HuH-7.5 (cell line): Measurements from ENCODE around the gene UPF3B.
"Not testable (repeated sequence)": the region's sequence is repeated elsewhere in the genome, so short reads cannot be mapped to it uniquely, and the experiment has no call there.

ENCODE experiments used
- DNase-seq: peaks from one replicate; pipeline ENCODE4 v3.0.0; 2011; ENCODE audit warnings: low spot score

UPF3B gene

GRCh38 chrX:119852382-119853353, at the start of gene UPF3B:
Gene UPF3B (minus strand): TSS chrX:119852963. CDS start chrX:119852928, 35 bp downstream.
- DNase-seq = peak; percentile 65

DNA sequence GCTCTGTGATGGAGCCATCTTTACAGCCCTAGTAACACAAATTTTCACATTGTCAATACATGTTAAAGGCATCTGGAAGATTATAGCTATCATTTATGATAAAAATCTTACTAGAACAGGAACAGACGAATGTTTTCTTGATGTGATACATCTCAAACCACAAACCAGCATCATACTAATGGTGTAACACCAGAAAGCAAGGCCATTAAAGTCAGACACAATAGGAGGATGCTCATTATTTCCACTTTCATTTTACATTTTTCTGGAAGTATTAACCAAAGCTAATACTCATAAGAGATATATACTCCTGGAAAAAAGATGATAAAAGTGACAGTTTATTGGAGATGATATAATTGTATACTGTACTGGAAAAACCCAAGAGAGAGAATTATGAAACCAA, 48.2 kb upstream of the UPF3B start:
- DNase-seq = no peak

DNA sequence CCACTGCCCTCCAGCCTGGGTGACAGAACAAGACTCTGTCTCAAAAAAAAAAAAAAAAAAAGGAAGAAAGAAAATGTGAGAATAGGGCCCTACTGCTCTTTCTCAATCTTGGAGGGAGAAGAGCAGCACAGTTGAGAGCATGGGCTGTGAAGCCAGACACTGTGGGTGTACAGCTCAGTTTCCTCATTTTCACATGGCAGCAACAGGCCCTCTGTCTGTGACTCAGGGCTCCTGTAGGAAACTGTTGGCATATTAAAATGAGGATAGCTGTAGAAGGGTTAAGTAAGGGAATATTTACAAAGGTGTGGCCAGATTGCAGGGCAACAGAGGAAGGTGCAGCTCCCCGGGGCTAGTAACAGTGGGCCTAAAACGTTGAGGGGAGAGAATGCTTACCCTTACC, 46.4 kb upstream of the UPF3B start:
- DNase-seq = no peak

GRCh38 chrX:119895843-119896326, 43.1 kb upstream of the UPF3B start, which contains the start of gene AKAP14:
Gene AKAP14 (plus strand): TSS chrX:119895893. CDS start chrX:119903224, 7,331 bp downstream.
- DNase-seq = no peak

GRCh38 chrX:119891961-119892692, 39.4 kb upstream of the UPF3B start:
- DNase-seq = not testable (repeated sequence)

GRCh38 chrX:119890626-119891025, 37.9 kb upstream of the UPF3B start:
- DNase-seq = not testable (repeated sequence)

DNA sequence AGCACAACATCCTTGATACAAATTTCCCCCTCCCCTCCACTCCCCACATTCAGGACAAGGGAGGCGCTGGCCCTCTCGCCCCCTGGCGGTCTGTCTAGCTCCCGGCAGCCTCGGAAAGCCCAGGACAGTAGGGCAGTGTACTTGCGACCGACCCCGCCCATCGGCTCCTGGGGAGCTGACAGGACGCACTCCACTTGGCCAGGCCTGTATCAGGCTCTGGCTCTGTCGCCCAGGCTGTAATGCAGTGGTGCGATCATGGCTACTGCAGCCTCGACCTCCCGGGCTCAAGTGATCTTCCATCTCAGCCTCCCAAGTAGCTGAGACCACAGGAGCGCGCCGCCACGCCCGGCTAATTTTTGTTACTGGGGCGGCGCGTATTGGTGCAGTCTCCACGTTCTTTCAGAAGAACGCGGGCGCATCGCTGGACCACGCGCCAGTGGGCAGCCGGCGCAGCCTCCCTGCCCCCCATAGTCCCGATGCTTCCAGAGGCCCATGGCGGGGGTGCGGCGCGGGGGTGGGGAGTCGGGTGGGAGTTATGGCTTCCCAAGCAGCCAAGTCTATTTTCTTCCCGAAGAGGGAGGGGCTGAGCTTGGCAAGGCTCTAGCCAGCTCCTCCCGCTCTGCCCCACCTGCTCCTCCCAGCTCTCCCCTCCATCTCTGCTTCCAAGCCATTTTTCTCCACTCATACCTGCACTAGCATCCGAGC, 35.1 kb upstream of the UPF3B start:
- DNase-seq = no peak

DNA sequence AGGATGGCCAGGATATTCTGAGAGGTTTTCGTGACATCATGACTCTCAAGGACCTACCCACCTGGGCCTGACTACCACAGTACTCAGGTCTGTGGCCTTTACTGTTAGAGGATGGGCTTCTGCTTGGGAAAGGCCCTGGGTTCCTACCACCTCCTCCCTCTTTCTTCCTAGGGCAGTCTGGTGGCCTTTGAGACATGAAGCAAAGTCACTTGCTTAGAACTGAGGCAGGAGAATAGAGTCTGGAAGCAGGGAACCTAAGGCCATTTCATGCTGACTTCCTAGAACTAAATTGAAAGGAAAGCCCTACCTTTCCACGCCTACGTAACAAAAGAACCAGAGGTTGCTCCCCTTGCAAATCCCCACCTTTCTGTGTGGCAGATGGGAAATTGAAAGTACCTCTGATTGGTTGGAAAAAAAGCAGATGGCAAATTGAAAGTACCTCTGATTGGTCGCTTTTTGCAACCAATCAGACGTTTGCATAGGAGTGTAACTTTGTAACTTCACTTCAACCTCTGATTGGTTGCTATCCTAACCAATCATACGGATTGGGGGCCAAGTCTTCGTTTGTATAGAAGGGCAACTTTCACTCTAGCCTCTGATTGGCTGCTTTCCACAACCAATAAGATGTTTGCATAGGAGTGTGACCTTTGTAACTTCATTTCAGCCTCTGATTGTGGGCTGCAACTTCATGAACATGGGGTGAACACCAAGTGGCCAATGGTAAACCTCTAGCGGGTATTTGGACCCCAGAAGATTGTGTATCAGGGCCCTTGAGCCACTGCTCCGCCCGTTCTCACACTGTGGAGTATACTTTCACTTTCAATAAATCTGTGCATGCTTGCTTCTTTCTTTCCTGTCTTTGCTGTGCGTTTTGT, 33.0 kb upstream of the UPF3B start:
- no peak for DNase-seq

GRCh38 chrX:119880552-119881437, 28.0 kb upstream of the UPF3B start:
- DNase-seq = peak; percentile 42

- no peak for DNase-seq
Observed at GRCh38 chrX:119880076-119880475, 27.3 kb upstream of the UPF3B start.

DNA sequence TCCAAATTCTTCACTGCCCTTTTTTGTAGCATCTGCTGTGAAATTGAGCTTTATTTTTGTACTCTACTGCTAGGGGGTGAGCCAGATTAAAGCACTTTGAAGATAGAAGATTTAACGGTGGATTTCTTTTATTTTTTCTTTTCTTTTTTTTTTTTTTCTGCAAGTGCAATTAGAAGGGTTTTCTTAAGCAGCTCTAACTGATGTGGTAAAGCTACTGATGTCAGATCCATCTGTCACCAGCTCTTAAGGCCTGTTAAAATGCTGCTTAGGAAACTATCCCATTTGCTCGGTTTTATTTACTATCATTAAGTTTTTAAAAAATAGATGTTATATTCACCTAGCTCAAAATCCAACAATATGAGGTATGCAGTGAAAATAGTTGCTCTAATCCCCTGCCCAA, 26.0 kb upstream of the UPF3B start:
- DNase-seq = no peak

- DNase-seq = no peak
Observed at GRCh38 chrX:119871599-119872395, 19.0 kb upstream of the UPF3B start, which contains the start of the genes NDUFA1 and RNF113A. Gene NDUFA1 (plus strand): TSS chrX:119871832. CDS start chrX:119871912, 80 bp downstream. Gene RNF113A (minus strand): TSS chrX:119871733. CDS start chrX:119871613, 120 bp downstream.

- no peak for DNase-seq
Observed at GRCh38 chrX:119871245-119871598, 18.5 kb upstream of the UPF3B start.

- no peak for DNase-seq
Observed at GRCh38 chrX:119870626-119871131, 17.9 kb upstream of the UPF3B start.

DNA sequence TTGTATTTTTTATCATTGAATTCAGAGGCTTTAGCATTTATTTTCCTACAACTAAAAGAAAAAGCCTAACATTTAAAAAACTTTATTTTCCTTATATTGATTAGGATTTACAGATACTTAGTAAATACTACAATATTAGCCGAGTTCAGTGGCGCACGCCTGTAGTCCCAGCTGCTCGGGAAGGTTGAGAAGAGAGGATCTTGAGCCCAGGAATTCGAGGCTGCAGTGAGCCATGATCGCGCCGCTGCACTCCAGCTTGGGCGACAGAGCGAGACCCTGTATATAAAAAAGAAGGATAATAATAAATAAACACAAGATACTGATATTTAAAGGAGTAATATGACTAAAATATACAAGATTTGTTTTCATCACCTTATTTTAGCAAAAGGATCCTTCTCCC, 681 bp upstream of the UPF3B start:
- DNase-seq = no peak

DNA sequence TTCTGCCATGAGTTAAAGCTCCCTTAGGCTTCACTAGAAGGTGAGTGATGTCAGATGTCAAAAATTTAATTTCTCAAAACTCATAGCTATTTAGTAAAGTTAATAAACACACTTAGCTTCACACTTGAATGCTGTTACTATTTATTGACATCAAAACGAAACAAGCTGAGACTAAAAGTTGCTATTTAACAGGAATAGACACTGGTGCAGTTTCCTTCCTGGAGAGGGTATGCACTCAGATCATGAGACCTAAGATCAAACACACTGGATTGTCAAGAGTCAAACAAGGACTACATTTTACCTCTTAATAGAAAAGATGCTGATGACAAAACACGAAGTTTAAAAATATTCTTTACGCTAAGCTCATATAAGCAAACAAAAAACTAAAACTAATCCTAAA, 18.9 kb downstream of the UPF3B start:
- DNase-seq = no peak

DNA sequence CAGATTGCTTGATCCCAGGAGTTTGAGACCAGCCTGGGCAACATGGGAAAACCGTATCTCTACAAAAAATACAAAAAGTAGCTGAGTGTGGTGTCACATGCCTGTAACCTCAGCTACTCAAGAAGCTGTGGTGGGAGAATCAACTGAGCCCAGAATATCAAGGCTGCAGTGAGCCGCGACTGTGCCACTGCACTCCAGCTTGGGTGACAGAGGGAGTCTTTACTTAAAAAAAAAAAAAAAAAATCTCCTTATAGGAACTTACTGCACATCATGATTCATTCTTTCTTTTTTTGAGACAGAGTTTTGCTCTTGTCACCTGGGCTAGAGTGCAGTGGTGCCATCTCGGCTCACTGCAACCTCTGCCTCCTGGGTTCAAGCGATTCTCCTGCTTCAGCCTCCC, 24.3 kb downstream of the UPF3B start:
- no peak for DNase-seq

GRCh38 chrX:119826399-119826959, 26.3 kb downstream of the UPF3B start:
- DNase-seq = no peak

- DNase-seq = not testable (repeated sequence)
Observed at GRCh38 chrX:119824221-119824620, 28.5 kb downstream of the UPF3B start.
